Activated T-cell treated with anti-CD3 and anti-CD28 coated beads for 24 hours (primary cell): ENCODE measurements around the gene GSTA3.
"Not testable (repeated sequence)": the region's sequence is repeated elsewhere in the genome, so short reads cannot be mapped to it uniquely, and the experiment has no call there.

ENCODE experiments used
- DNase-seq: peaks from one replicate; pipeline ENCODE4 v3.0.0-alpha.2; 2020; ENCODE audit warnings: low read depth

Gene GSTA3

GRCh38 chr6:52910091-52910490 lies 593 bp upstream of the GSTA3 start:
- no peak for DNase-seq

GRCh38 chr6:52909131-52909530 lies 367 bp downstream of the GSTA3 start:
- DNase-seq: no peak

GRCh38 chr6:52908526-52908925 lies 972 bp downstream of the GSTA3 start:
- DNase-seq: no peak

GRCh38 chr6:52904562-52905279 lies 4.8 kb downstream of the GSTA3 start:
- no peak for DNase-seq

GRCh38 chr6:52900536-52900935 lies 9.0 kb downstream of the GSTA3 start:
- no peak for DNase-seq

GRCh38 chr6:52895790-52896189 lies 13.7 kb downstream of the GSTA3 start:
- not testable (repeated sequence) for DNase-seq

GRCh38 chr6:52894285-52894684 lies 15.2 kb downstream of the GSTA3 start:
- DNase-seq: no peak

GRCh38 chr6:52893803-52894202 lies 15.7 kb downstream of the GSTA3 start:
- no peak for DNase-seq

GRCh38 chr6:52893221-52893620 lies 16.3 kb downstream of the GSTA3 start:
- no peak for DNase-seq

GRCh38 chr6:52890018-52890417 lies 19.5 kb downstream of the GSTA3 start:
- DNase-seq: no peak

- DNase-seq: no peak
Observed at GRCh38 chr6:52887910-52888524, 21.5 kb downstream of the GSTA3 start.

- DNase-seq: peak; percentile 59
Observed at GRCh38 chr6:52881996-52882841, 27.3 kb downstream of the GSTA3 start.

GRCh38 chr6:52881662-52881995 lies 27.9 kb downstream of the GSTA3 start:
- DNase-seq: no peak

- DNase-seq: no peak
Observed at GRCh38 chr6:52877786-52878185, 31.7 kb downstream of the GSTA3 start.

GRCh38 chr6:52877168-52877567 lies 32.3 kb downstream of the GSTA3 start:
- DNase-seq: no peak

GRCh38 chr6:52876056-52876787 lies 33.3 kb downstream of the GSTA3 start:
- no peak for DNase-seq

GRCh38 chr6:52872031-52872430 lies 37.5 kb downstream of the GSTA3 start:
- no peak for DNase-seq

- no peak for DNase-seq
Observed at GRCh38 chr6:52871621-52872020, 37.9 kb downstream of the GSTA3 start.

GRCh38 chr6:52870335-52871091 lies 39.0 kb downstream of the GSTA3 start:
- DNase-seq: not testable (repeated sequence)

GRCh38 chr6:52868899-52869298 lies 40.6 kb downstream of the GSTA3 start:
- DNase-seq: not testable (repeated sequence)

- no peak for DNase-seq
Observed at GRCh38 chr6:52868240-52868639, 41.3 kb downstream of the GSTA3 start.

- DNase-seq: not testable (repeated sequence)
Observed at GRCh38 chr6:52861151-52861550, 48.3 kb downstream of the GSTA3 start.
